ENCODE data around the gene TAAR9.
A peak's percentile ranks its signal among the peaks of the same experiment; 100 is the strongest.
"Not testable (repeated sequence)": the region's sequence is repeated elsewhere in the genome, so short reads cannot be mapped to it uniquely, and the experiment has no call there.

Gene TAAR9

GRCh38 chr6:132520953-132521352 is 17.1 kb upstream of the TAAR9 start:
- DNase-seq, result no peak

GRCh38 chr6:132524646-132525045 is 13.4 kb upstream of the TAAR9 start:
- DNase-seq, result no peak

GRCh38 chr6:132525866-132526265 is 12.2 kb upstream of the TAAR9 start:
- no peak for DNase-seq

DNA sequence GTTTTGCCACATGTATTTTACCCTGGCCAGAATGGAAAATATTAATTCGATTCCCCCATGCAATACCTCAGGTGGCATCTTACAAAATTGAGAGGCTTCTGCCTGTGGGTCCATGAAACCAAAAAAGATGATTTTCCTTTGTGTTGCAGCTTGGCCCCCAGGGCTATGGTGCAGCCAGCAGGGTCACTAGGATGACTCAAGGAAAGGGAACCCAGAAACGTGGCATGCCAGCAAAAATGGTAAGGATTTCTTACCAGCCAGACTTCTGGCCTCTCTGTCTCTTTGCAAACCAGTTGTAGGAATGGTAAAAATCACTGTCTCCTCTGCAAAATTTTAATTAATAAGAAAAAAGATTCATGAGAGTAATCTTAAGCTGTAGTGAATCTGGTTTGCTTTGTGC is 11.6 kb upstream of the TAAR9 start:
- no peak for DNase-seq

GRCh38 chr6:132527791-132528190 is 10.3 kb upstream of the TAAR9 start:
- DNase-seq, result no peak

- peak in 1 of 2 experiments; percentile 37 for DNase-seq
Observed at GRCh38 chr6:132530293-132530974, 7.6 kb upstream of the TAAR9 start.

GRCh38 chr6:132534546-132534945 is 3.5 kb upstream of the TAAR9 start:
- DNase-seq, result not testable (repeated sequence)

DNA sequence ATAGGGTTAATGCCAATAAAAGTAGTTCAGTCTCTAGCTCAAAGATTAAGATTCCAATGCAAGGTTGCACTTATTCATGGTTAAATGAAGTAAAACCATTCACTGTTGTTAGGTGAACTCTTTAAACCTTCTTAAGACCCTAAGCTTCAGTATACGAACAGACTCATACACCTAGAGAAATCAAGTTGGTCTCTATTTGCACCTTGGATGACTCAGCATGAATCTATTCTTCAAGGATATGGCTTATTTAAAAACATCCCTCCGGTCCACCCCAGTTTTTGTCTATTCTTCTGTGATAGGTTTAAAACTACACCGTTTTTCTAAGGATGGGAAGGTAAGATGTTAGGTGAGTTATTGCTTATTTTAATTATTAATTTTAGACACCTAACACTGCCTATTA is 932 bp upstream of the TAAR9 start:
- DNase-seq, result no peak

GRCh38 chr6:132544826-132545225 is 6.7 kb downstream of the TAAR9 start:
- DNase-seq, result no peak

DNA sequence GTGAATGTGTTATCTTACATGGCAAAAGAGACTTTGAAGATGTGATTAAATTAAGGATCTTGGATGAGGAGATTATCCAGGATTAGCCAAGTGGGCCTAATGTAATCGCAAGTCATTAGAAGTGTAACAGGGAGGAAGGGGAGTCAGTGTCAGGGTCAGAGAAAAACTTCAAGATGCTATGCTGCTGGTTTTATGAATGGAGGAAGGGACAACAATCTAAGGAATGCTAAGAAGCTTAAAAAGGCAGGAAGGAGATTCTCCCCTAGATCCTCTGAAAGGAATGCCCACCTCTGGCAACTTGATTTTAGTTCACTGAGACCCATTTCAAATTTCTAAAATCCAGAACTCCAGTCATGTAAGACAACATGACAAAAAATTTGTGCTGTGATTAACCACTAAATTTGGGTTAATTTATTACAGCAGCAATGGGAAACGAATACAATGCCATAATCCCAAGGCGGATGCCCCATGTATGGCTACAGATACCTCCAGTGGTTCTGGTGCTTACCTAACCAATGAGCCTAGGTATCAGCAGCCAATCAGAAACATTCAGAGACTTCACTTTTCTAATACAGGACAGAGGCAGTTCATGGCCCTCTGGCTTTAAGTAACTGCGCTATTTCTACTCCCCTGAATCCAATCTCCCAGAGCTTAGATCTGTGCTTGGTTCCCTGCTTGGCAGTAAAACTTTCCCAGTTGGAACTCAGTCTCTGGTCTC is 10.8 kb downstream of the TAAR9 start:
- DNase-seq, result no peak

GRCh38 chr6:132551214-132551613 is 13.1 kb downstream of the TAAR9 start:
- DNase-seq, result no peak

DNA sequence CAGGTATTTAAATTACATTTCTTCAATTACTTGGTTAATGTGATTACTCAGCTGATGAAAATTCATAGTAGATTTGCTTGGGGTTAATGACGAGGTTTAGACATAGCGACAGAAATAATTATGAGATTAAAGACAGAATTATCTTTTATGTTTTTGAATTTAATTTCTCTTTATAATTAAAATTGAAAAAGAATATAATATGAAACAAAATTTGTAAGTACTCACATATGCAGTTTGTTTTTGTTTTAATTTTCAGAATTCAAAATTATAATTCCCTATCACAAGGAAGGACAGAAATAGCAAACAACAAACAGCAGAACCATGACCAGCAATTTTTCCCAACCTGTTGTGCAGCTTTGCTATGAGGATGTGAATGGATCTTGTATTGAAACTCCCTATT is 14.3 kb downstream of the TAAR9 start, which contains the start of gene TAAR8:
TAAR8 (plus strand) TSS at position 301 of the 400 bp plus-strand sequence; CDS start at position 322, 21 bp downstream.
- no peak for DNase-seq

DNA sequence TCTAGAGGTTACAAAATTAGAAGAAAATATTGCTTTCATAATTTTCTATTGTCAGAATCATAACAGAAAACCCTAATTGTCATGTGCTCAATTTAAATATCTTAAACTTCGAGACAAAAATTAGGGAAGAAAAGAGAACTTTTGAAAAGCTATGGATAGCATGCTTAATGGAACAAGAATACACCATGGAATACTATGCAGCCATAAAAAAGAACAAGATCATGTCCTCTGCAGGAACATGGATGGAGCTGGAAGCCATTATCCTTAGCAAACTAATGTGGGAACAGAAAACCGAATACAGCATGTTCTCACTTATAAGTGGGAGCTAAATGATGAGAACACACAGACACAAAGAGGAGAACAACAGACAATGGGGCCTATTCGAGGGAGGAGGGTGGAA is 22.0 kb downstream of the TAAR9 start:
- not testable (repeated sequence) for DNase-seq

- no peak for DNase-seq
Observed at GRCh38 chr6:132566404-132566803, 28.3 kb downstream of the TAAR9 start.

GRCh38 chr6:132567566-132567965 is 29.5 kb downstream of the TAAR9 start:
- DNase-seq, result no peak

- no peak for DNase-seq
Observed at GRCh38 chr6:132568611-132569010, 30.5 kb downstream of the TAAR9 start.

DNA sequence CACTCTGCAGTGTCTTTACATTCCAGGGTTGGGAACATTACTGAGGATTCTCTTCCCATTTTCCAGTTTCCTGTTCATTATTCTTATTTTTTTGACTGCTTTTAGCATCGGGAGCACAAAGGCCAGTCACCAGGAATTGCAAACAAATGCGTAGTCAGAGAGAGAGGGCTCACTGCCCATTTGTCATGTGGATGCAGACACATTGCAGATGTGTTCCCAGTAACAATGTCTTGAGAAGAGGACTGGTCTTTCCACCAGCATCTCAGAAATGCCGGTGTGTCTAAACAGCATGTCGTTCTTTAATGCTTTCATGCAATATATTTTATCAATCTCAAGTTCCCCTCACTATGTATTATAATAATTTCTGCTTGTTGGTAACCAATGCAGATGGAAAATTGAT is 31.1 kb downstream of the TAAR9 start:
- no peak for DNase-seq

DNA sequence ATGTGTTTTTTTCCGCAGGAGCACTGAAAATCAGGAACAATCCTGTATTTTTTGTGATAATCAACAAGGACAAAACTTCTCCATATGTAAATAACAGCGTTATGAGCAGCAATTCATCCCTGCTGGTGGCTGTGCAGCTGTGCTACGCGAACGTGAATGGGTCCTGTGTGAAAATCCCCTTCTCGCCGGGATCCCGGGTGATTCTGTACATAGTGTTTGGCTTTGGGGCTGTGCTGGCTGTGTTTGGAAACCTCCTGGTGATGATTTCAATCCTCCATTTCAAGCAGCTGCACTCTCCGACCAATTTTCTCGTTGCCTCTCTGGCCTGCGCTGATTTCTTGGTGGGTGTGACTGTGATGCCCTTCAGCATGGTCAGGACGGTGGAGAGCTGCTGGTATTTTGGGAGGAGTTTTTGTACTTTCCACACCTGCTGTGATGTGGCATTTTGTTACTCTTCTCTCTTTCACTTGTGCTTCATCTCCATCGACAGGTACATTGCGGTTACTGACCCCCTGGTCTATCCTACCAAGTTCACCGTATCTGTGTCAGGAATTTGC is 32.2 kb downstream of the TAAR9 start, which contains the start of gene TAAR6:
TAAR6 (plus strand) TSS at position 102 of the 557 bp plus-strand sequence; CDS start at position 102, 0 bp downstream.
- DNase-seq, result no peak

- DNase-seq, result no peak
Observed at GRCh38 chr6:132571774-132572173, 33.7 kb downstream of the TAAR9 start.

DNA sequence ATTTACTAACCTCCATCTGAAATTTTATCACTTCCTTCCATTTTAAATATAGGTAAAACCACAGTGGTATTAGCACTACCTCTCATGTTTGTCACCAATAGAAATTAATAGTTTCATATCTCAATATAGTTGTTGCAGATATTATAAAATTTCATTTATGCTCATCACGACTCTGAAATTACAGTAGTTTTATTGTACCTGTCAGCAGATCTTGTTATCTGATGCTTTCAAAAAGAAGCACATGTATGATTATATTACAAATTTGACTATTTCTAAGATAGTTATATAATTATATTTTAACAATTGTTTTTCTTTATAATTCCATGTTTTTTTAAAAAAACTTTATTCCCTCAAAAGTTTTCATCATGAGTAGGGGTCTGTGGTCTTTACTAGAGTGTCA is 46.6 kb downstream of the TAAR9 start:
- no peak for DNase-seq

- DNase-seq, result no peak
Observed at GRCh38 chr6:132587424-132587823, 49.3 kb downstream of the TAAR9 start.
